Cortex of kidney (tissue), 1 donor: ENCODE data around the gene KLK8.
"Not testable (repeated sequence)": the region's sequence is repeated elsewhere in the genome, so short reads cannot be mapped to it uniquely, and the experiment has no call there.

ENCODE experiments used
- DNase-seq: peaks from one replicate; lab custom pipeline; 2025; lab: John Stamatoyannopoulos, UW

KLK8 gene

GRCh38 chr19:51016798-51017683, 15.6 kb upstream of the KLK8 start:
- no peak for DNase-seq

DNA sequence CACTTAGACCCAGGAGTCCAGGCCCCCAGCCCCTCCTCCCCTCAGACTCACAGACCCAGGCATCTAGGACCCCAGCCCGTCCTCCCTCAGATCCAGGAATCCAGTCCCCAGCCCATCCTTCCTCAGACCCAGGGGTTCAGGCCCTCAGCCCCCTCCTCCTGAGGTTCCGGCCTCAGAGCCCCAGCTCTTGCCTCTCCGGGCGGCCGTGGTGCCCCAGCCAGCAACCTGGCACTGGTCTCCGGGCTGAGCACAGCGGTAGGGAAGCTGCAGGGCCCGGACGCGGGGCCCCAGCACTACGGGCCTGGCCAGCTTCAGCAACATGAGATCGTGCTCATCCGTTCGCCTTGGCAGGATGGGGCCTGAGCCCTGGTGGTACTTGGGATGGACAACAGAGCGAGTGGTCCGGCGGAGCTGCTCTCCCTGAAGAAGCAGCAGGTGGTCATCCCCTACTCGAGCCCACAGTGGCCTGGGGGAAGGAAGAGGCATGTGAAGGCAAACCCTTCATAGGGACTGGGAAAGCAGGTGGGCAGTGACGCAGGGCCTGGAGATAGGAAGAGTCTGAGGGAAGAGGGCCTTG, 14.4 kb upstream of the KLK8 start:
- no peak for DNase-seq

- DNase-seq: no peak
Observed at GRCh38 chr19:51014242-51014641, 12.8 kb upstream of the KLK8 start.

DNA sequence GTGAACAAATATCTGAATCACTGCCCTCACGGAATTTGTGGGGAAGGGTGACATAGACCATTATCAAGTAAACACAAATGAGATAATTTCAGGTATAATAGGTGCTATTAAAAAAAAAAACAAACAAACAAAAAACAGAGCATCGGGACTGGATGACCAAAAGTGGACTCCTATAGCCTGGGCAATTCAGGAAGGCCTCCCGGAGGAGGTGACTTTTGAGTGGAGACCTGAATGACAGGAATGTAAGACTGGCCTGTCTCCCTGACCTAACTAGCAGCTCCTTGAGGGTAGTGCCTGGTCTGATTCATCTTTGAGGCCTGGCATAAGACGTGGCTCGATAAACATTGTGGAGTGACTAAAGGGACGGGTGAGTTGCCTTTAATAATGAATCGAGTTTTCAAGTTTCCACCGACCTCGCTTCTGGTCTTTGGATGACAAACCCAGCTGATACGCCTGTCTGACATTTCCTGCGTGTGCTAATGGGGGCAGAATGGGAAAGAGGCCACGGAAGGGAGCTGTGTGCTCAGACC, 11.3 kb upstream of the KLK8 start:
- no peak for DNase-seq

- DNase-seq: no peak
Observed at GRCh38 chr19:51010066-51010795, 8.8 kb upstream of the KLK8 start.

GRCh38 chr19:51009061-51009891, 7.9 kb upstream of the KLK8 start:
- DNase-seq: no peak

DNA sequence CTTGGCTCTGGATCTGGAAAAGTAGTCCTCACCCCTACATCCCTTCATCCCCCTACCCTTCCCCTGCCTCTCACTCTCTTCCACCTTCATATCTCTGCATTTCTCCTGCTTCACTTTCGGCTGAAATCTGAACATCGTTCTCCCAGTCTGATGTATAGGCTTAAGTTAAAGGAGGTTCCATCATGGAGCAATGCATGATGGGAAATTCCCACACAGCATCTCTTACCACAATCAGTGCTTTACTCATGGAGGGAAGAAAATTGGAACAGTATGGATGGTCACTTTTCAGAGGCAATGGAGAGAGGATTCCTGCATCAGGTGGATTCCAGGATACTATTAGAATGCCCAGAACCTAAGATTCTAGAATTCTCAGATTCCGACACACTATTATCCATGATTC, 6.1 kb upstream of the KLK8 start:
- DNase-seq: no peak

DNA sequence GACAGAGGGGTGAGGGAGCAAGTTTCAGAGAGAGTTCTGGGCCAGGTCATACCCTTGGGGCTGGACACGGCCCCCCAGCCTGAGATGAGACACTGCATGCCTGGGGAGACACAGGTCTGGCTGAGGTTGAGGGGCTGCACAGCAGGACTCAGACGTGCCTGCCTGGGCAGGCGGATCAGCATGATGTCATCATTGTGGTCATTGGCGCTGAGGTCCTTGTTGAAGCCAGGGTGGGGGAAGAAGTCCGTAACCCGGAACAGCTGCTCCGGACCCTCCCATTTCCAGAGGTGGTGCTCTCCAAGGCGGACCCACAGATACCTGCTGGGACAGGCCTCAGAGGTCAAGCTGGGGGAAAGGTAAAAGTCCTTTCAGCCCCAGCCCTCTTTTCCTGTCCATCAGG, 5.0 kb upstream of the KLK8 start:
- no peak for DNase-seq

GRCh38 chr19:51005248-51005647, 3.8 kb upstream of the KLK8 start:
- DNase-seq: no peak

DNA sequence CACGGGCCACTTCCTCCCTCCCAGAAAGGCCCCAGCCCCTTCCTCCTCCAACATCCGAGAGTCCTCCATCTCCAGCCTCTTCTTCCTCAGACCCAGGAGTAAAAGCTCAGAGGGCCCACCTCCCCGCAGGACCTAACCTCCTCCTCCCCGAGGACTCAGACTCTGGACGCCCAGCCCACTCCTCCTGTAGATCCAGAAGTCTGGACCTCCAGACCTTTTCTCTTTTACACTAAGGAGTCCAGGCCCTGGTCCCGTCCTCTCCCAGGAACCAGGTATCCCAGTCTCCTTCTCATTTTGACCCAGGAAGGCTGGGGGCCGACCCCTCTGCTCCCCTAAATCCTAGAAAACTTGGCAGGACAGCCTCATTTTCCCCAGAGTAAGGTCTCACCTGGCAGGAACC, 1.9 kb upstream of the KLK8 start:
- no peak for DNase-seq

DNA sequence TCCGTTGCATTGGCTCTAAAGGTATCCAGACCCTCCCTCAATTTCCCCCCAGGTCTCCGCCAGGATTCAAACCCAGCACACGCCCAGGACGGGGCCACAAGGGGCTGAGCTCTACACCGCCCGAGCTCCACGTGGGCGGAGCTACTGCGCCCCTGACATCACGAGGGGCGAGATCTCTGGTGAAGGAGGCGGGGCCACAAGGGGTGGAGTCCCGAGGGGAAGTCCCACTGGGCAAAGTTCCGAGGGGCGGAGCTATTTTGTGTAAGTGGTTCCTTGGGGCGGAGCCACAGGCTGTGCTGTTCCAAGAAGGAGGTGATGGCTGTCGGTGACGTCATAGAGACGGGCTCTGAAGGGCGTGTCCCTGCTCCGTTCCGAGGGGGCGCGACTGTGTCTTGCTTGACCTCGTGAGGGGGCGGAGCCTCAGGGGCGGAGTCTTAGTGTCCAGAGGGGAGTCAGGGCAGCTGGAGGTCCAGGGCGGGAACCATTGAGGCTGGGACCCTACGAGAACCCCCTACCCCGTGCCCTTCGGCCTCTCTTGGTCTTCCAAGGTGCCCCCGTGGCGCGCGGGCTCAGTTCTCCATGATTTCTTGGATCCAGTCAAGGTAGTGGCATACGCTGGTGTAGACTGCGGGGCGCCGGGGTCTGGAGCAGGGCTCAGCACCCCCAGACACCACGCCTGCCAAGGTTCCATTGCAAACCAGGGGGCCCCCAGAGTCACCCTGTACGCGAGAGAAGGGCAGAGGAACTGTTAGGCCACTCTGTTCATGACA, 1.3 kb upstream of the KLK8 start:
- DNase-seq: no peak

- no peak for DNase-seq
Observed at GRCh38 chr19:51002089-51002532, 707 bp upstream of the KLK8 start.

- DNase-seq: no peak
Observed at GRCh38 chr19:51000981-51001380, 423 bp downstream of the KLK8 start.

DNA sequence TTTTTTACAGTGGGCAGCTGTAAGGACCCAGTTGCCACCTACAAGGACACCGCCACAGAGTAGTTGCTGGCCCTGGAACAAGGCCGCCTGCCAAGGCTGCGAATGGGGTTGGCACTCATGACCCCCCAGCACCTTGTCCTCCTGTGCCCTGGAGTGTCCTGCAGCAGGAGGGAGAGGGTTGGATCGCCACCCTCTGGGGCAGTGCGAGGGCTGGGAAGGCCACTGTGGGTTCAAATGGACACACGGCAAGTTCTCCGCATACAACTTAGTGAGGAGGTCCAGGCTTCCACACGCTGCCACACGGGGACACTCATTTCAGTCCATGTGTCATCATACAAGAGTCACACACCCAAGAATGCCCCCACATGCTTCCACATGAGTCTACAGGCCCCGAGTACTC, 978 bp downstream of the KLK8 start:
- DNase-seq: no peak

GRCh38 chr19:50998686-50999085, 2.7 kb downstream of the KLK8 start:
- DNase-seq: no peak

- DNase-seq: no peak
Observed at GRCh38 chr19:50998061-50998460, 3.3 kb downstream of the KLK8 start.

DNA sequence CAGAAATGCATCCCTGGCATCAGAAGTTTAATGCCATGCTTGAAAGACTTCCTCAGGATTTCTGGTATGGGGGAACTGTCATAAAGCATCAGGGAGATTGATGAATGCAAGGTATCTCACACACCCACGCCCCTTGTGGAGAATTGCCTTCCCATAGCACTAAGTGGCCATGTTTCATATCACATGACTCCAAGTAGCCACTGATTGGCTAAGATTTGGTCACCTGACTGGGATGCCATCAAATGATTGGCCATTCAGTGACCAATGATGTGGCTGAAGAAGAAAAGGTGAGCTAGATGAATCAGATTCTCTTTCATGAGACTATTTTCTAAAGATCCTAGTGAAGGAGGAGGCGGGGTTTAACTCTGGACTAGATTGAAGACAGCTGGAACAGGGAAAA, 7.3 kb downstream of the KLK8 start:
- DNase-seq: no peak

- no peak for DNase-seq
Observed at GRCh38 chr19:50992666-50993035, 8.8 kb downstream of the KLK8 start.

GRCh38 chr19:50984416-50984815, 17.0 kb downstream of the KLK8 start:
- DNase-seq: not testable (repeated sequence)

GRCh38 chr19:50983625-50984292, 17.6 kb downstream of the KLK8 start, which contains the start of gene KLK7:
Gene KLK7 (minus strand): TSS chr19:50983917. CDS start chr19:50982399, 1,518 bp downstream.
- DNase-seq: no peak
